Left ventricle myocardium inferior (tissue), 1 donor: ENCODE data around the gene TSHR. TPM values are rescaled to one million over a fixed set of nuclear protein-coding genes. Genes with fewer than 3 reads are reported as not detected.

ENCODE experiments used
- DNase-seq: peaks from one replicate; pipeline ENCODE4 v3.0.0-alpha.2; 2020
- H3K27ac ChIP-seq: fragments of 200-600 bp; replicated peaks from 2 replicates; pipeline ENCODE4 v1.8.0; 2021
- H3K27me3 ChIP-seq: fragments of 200-600 bp; 2 replicates; pipeline ENCODE4 v1.8.0; 2021; ENCODE audit warnings: low read depth
- H3K36me3 ChIP-seq: fragments of 200-600 bp; 2 replicates; pipeline ENCODE4 v1.8.0; 2021
- H3K4me1 ChIP-seq: fragments of 200-600 bp; 2 replicates; pipeline ENCODE4 v1.8.0; 2021
- H3K4me3 ChIP-seq: fragments of 200-600 bp; 2 replicates; pipeline ENCODE4 v1.8.0; 2021; ENCODE audit warnings: mild to moderate bottlenecking, moderate library complexity
- H3K9me3 ChIP-seq: fragments of 200-600 bp; replicated peaks from 2 replicates; pipeline ENCODE4 v1.8.0; 2021
- CTCF ChIP-seq: fragments of 200-600 bp; IDR thresholded peaks from 2 replicates; pipeline ENCODE4 v1.8.0; 2021; ENCODE audit warnings: antibody characterized with exemption, mild to moderate bottlenecking, borderline replicate concordance
- intact Hi-C: fragments of 100-400 bp; cut with micrococcal nuclease; formaldehyde crosslinking; loops from one replicate; pipeline ENCODE4 v1.11.0; 2022
- total RNA-seq: library from RNA; stranded (reverse); fragmentation: NEBNext Ultra II Directional; extraction: Animal tissue kit (Norgen Biotek cat#: 25700); gene quantifications from one replicate; pipeline ENCODE4 v1.2.1, GENCODE V29; 2021
- donor health status: DM: no; HTN: yes; CAD: no; lungs with severe emphysema.

Gene TSHR
- total RNA-seq, 1 donor from 2014 or later, result not detected

DNA sequence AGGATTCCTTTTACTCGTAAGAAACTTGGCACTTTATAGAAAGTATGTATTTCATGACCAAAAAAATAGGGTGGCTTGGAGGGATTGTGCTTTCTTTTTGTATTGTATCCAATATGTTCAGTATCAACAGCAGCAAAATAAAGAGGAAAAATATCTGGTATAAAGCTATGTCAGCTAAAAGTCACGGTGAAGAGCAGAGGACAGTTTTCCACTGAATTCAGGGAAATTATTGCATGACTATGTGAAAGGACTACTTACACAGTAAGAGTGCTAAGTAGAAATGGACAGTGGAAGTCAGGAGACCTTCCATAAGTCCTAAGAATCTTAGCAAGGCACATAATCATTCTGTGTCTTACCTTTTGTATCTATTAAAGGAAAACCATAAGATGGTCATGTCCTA lies 19.3 kb downstream of the TSHR start:
- Histone ChIP-seq H3K9me3 (no peaks in the 10 kb centered on the region), H3K36me3 (no peaks in the 10 kb centered on the region), H3K27ac (no peak overlapping the region), H3K4me3 (no peak overlapping the region), H3K27me3 (peaks cover 51% of the 10 kb centered on the region), H3K4me1 (no peaks in the 10 kb centered on the region)
- no peak for TF ChIP-seq CTCF
- DNase-seq, result no peak
- intact Hi-C loops, result no loop called here

GRCh38 chr14:80977221-80977620 lies 21.8 kb downstream of the TSHR start:
- no peaks in the 10 kb centered on the region for H3K4me1 ChIP-seq
- H3K9me3 ChIP-seq, result no peaks in the 10 kb centered on the region
- no peak overlapping the region for H3K4me3 ChIP-seq
- intact Hi-C loops, result no loop called here
- DNase-seq, result no peak
- H3K27ac ChIP-seq, result no peak overlapping the region
- TF ChIP-seq CTCF, result no peak
- H3K27me3 ChIP-seq, result peaks cover 45% of the 10 kb centered on the region
- H3K36me3 ChIP-seq, result no peaks in the 10 kb centered on the region

DNA sequence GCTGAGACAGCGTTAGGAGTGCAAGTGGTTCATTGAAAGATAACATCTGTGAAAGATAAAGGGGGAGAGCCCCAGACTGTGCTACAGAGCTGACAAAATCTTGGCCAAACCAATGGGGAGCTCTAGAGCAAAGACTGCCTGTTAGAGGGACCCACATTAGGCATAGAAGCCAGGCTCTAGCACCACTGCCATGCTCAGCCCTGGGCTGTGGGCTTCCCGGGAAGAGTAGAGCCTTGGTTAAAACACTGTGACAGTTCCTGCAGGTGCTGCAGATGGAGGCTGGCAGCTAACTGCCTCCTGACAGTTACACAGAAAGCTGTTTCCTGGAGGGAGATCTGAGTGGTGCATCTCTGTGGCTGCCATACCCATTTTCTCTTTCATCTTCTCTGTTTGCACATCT lies 23.0 kb downstream of the TSHR start:
- H3K9me3 ChIP-seq, result no peaks in the 10 kb centered on the region
- intact Hi-C loops, result no loop called here
- no peak overlapping the region for H3K27ac ChIP-seq
- peaks cover 48% of the 10 kb centered on the region for H3K27me3 ChIP-seq
- TF ChIP-seq CTCF, result no peak
- DNase-seq, result no peak
- no peaks in the 10 kb centered on the region for H3K36me3 ChIP-seq
- no peak overlapping the region for H3K4me3 ChIP-seq
- H3K4me1 ChIP-seq, result no peaks in the 10 kb centered on the region

DNA sequence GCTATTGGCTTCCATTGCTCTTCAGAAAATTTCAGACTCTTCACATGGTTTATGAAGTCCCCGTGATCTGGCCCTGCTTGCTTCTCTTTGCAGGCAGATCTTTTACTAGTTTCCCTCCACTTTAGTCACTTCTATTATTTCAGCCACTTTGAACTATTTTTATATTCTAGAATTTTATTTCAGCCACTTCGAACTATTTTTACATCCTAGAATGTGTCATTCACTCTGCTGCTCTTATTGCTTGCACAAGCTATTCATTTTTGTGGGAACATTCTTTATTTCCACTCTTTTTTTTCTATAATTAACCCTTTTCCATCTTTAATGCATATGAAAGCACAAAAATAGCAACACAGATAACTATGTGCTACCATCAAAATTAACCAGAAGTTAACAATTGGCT lies 24.5 kb downstream of the TSHR start:
- Histone ChIP-seq H3K4me3 (no peak overlapping the region), H3K9me3 (no peaks in the 10 kb centered on the region), H3K27me3 (peaks cover 61% of the 10 kb centered on the region), H3K27ac (no peak overlapping the region), H3K4me1 (no peaks in the 10 kb centered on the region), H3K36me3 (no peaks in the 10 kb centered on the region)
- no peak for DNase-seq
- intact Hi-C loops, result no loop called here
- TF ChIP-seq CTCF, result no peak

GRCh38 chr14:80981156-80981555 lies 25.7 kb downstream of the TSHR start:
- Histone ChIP-seq H3K9me3 (no peaks in the 10 kb centered on the region), H3K4me1 (no peaks in the 10 kb centered on the region), H3K4me3 (no peak overlapping the region), H3K36me3 (no peaks in the 10 kb centered on the region), H3K27ac (no peak overlapping the region), H3K27me3 (peaks cover 59% of the 10 kb centered on the region)
- no peak for DNase-seq
- no peak for TF ChIP-seq CTCF
- intact Hi-C loops, result no loop called here

DNA sequence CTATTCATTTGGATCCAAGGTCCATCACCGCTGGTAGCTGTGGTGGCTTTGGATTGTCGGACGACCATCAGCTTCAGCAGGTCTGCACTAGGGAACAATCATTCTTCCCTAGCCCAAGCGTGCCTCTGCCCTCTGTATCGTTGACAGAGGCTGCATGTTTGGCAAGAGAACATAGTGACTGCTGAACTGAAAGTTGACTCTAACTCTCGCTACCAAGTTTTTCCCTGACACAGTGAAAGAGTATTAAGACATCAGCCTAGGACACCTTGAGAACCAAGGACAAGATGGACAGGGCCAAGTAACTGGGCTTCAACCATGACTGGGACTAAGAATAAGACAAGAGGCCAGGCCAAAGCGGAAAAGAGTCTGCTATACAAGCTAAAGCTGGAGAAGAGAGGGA lies 26.3 kb downstream of the TSHR start:
- Histone ChIP-seq H3K27me3 (peaks cover 61% of the 10 kb centered on the region), H3K9me3 (no peaks in the 10 kb centered on the region), H3K4me1 (no peaks in the 10 kb centered on the region), H3K27ac (no peak overlapping the region), H3K4me3 (no peak overlapping the region), H3K36me3 (no peaks in the 10 kb centered on the region)
- intact Hi-C loops, result no loop called here
- no peak for DNase-seq
- TF ChIP-seq CTCF, result no peak
